Activated naive CD4-positive, alpha-beta T cell treated with anti-CD3 and anti-CD28 coated beads, Interleukin-2, amount 50 U/mL, for 72 hours (primary cell): ENCODE results near the gene LNX2. TPM values are rescaled to one million over a fixed set of nuclear protein-coding genes. Genes with fewer than 3 reads are reported as not detected.
"Not testable (repeated sequence)": the region's sequence is repeated elsewhere in the genome, so short reads cannot be mapped to it uniquely, and the experiment has no call there.

Experiments used
- ATAC-seq, 2 donors: fragments of 150-1000 bp; cut with Tn5 transposase; 2 replicates each; pipeline ENCODE4 v1.10.0; 2021; ENCODE audit warnings: mild to moderate bottlenecking in 2 of 2, moderate library complexity in 2 of 2
- DNase-seq, 2 donors: peaks; one replicate each; pipeline ENCODE4 v3.0.0; 2021 to 2022; ENCODE audit warnings: low spot score in 2 of 2
- H3K27ac Mint-ChIP-seq, 2 donors: one replicate each; pipeline ENCODE4 v1.8.0; 2022; ENCODE audit warnings: mild to moderate bottlenecking in 2 of 2, mixed read lengths in 2 of 2
- H3K36me3 Mint-ChIP-seq, 2 donors: one replicate each; pipeline ENCODE4 v1.8.0; 2022; ENCODE audit warnings: mixed read lengths in 2 of 2
- H3K9me3 Mint-ChIP-seq, 2 donors: one replicate each; pipeline ENCODE4 v1.8.0; 2022; ENCODE audit warnings: mixed read lengths in 2 of 2
- total RNA-seq, 2 donors: library from RNA; stranded (reverse); gene quantifications; one replicate each; pipeline ENCODE4 v1.2.3, GENCODE V29; 2022

LNX2 gene
- total RNA-seq, 2 donors from 2014 or later: 4.9 to 7.7 TPM

GRCh38 chr13:27643334-27644132, 23.2 kb upstream of the LNX2 start:
- DNase-seq: no peak
- H3K9me3 Mint-ChIP-seq: no peaks in the 10 kb centered on the region
- no peak overlapping the region for H3K27ac Mint-ChIP-seq
- peak; percentile 41 to 48 for ATAC-seq
- peaks cover 11 to 26% of the 10 kb centered on the region in 2 donors for H3K36me3 Mint-ChIP-seq

GRCh38 chr13:27641711-27642502, 21.6 kb upstream of the LNX2 start:
- Mint-ChIP-seq H3K9me3 (no peaks in the 10 kb centered on the region), H3K27ac (no peak overlapping the region), H3K36me3 (peaks cover 11 to 26% of the 10 kb centered on the region in 2 donors)
- DNase-seq (no peak), ATAC-seq (no peak)

GRCh38 chr13:27639186-27639585, 18.9 kb upstream of the LNX2 start:
- Mint-ChIP-seq H3K36me3 (peaks cover 0 to 13% of the 10 kb centered on the region in 2 donors), H3K27ac (no peak overlapping the region), H3K9me3 (no peaks in the 10 kb centered on the region)
- no peak for ATAC-seq
- DNase-seq: no peak

- Mint-ChIP-seq H3K27ac (no peak overlapping the region), H3K9me3 (no peaks in the 10 kb centered on the region), H3K36me3 (peaks cover 0 to 16% of the 10 kb centered on the region in 2 donors)
- DNase-seq: no peak
- no peak for ATAC-seq
Observed at GRCh38 chr13:27638521-27638920, 18.2 kb upstream of the LNX2 start.

GRCh38 chr13:27638001-27638400, 17.7 kb upstream of the LNX2 start:
- DNase-seq (no peak), ATAC-seq (no peak)
- Mint-ChIP-seq H3K36me3 (peaks cover 0 to 18% of the 10 kb centered on the region in 2 donors), H3K27ac (no peak overlapping the region), H3K9me3 (no peaks in the 10 kb centered on the region)

GRCh38 chr13:27637289-27637626, 16.9 kb upstream of the LNX2 start:
- DNase-seq: no peak
- H3K36me3 Mint-ChIP-seq: peaks cover 0 to 26% of the 10 kb centered on the region in 2 donors
- ATAC-seq: peak in 1 of 2 donors; percentile 26
- no peaks in the 10 kb centered on the region for H3K9me3 Mint-ChIP-seq
- H3K27ac Mint-ChIP-seq: no peak overlapping the region

- Mint-ChIP-seq H3K36me3 (peaks cover 0 to 27% of the 10 kb centered on the region in 2 donors), H3K9me3 (no peaks in the 10 kb centered on the region), H3K27ac (no peak overlapping the region)
- no peak for DNase-seq
- peak in 1 of 2 donors; percentile 41 for ATAC-seq
Observed at GRCh38 chr13:27636589-27637288, 16.4 kb upstream of the LNX2 start.

GRCh38 chr13:27635266-27635665, 14.9 kb upstream of the LNX2 start:
- no peak for DNase-seq
- no peaks in the 10 kb centered on the region for H3K9me3 Mint-ChIP-seq
- H3K27ac Mint-ChIP-seq: no peak overlapping the region
- no peak for ATAC-seq
- peaks cover 0 to 27% of the 10 kb centered on the region in 2 donors for H3K36me3 Mint-ChIP-seq

- Mint-ChIP-seq H3K36me3 (peaks cover 0 to 27% of the 10 kb centered on the region in 2 donors), H3K27ac (peak overlapping the region in 1 of 2 donors; percentile 60), H3K9me3 (no peaks in the 10 kb centered on the region)
- ATAC-seq: no peak
- DNase-seq: no peak
Observed at GRCh38 chr13:27634791-27635190, 14.5 kb upstream of the LNX2 start.

GRCh38 chr13:27634231-27634630, 13.9 kb upstream of the LNX2 start:
- ATAC-seq (no peak), DNase-seq (no peak)
- H3K27ac Mint-ChIP-seq: peak overlapping the region in 1 of 2 donors; percentile 44
- no peaks in the 10 kb centered on the region for H3K9me3 Mint-ChIP-seq
- peaks cover 0 to 27% of the 10 kb centered on the region in 2 donors for H3K36me3 Mint-ChIP-seq

- no peak for ATAC-seq
- DNase-seq: no peak
- Mint-ChIP-seq H3K27ac (no peak overlapping the region), H3K36me3 (peaks cover 4 to 27% of the 10 kb centered on the region in 2 donors), H3K9me3 (no peaks in the 10 kb centered on the region)
Observed at GRCh38 chr13:27632648-27633047, 12.3 kb upstream of the LNX2 start.

- ATAC-seq (no peak), DNase-seq (no peak)
- Mint-ChIP-seq H3K27ac (no peak overlapping the region), H3K36me3 (peaks cover 4 to 32% of the 10 kb centered on the region in 2 donors), H3K9me3 (no peaks in the 10 kb centered on the region)
Observed at GRCh38 chr13:27632214-27632613, 11.9 kb upstream of the LNX2 start.

- ATAC-seq: no peak
Observed at GRCh38 chr13:27631665-27632064, 11.3 kb upstream of the LNX2 start.

GRCh38 chr13:27631156-27631555, 10.8 kb upstream of the LNX2 start:
- ATAC-seq: no peak
- DNase-seq: no peak
- Mint-ChIP-seq H3K36me3 (peaks cover 4 to 36% of the 10 kb centered on the region in 2 donors), H3K27ac (no peak overlapping the region), H3K9me3 (no peaks in the 10 kb centered on the region)

More at GRCh38 chr13:27631665-27632064, 11.3 kb upstream of the LNX2 start:
- no peak for DNase-seq
- Mint-ChIP-seq H3K36me3 (peaks cover 4 to 36% of the 10 kb centered on the region in 2 donors), H3K9me3 (no peaks in the 10 kb centered on the region), H3K27ac (no peak overlapping the region)

- H3K9me3 Mint-ChIP-seq, ATAC-seq, H3K27ac Mint-ChIP-seq, DNase-seq: not testable (repeated sequence)
- peaks cover 21 to 47% of the 10 kb centered on the region in 2 donors for H3K36me3 Mint-ChIP-seq
Observed at GRCh38 chr13:27628766-27629165, 8.4 kb upstream of the LNX2 start.

- no peak for ATAC-seq
- peaks cover 28 to 52% of the 10 kb centered on the region in 2 donors for H3K36me3 Mint-ChIP-seq
- no peak for DNase-seq
- H3K9me3 Mint-ChIP-seq: no peaks in the 10 kb centered on the region
- H3K27ac Mint-ChIP-seq: no peak overlapping the region
Observed at GRCh38 chr13:27628081-27628480, 7.8 kb upstream of the LNX2 start.

GRCh38 chr13:27627380-27627779, 7.1 kb upstream of the LNX2 start:
- ATAC-seq: peak in 1 of 2 donors; percentile 49
- no peaks in the 10 kb centered on the region for H3K9me3 Mint-ChIP-seq
- peaks cover 35 to 52% of the 10 kb centered on the region in 2 donors for H3K36me3 Mint-ChIP-seq

More at GRCh38 chr13:27627380-27627779, 7.1 kb upstream of the LNX2 start:
- no peak overlapping the region for H3K27ac Mint-ChIP-seq
- no peak for DNase-seq
